ENCODE measurements around the gene SMC1B. TPM values are rescaled to one million over a fixed set of nuclear protein-coding genes. Genes with fewer than 3 reads are reported as not detected.
"Not testable (repeated sequence)": the region's sequence is repeated elsewhere in the genome, so short reads cannot be mapped to it uniquely, and the experiment has no call there.

SMC1B gene
- polyA plus RNA-seq, 2 of the 4 experiments (the other 2 are of a cell fraction), result 0.03 TPM; not detected in 1

- TF ChIP-seq USF2 (IDR thresholded peaks at IDR 0.05) (no peak), TP53 (CRISPR knock-in tag; IDR thresholded peaks at IDR 0.05) (no peak), RCOR1 (IDR thresholded peaks at IDR 0.05; ENCODE audit: low read depth, low read length) (no peak)
These were observed 117.9 kb downstream of the SMC1B start (continued) for GRCh38 chr22:45295492-45295891.

- 89% methylated on average over 6 of the region's 6 CpGs for WGBS (ENCODE audit: missing lambda C conversion rate)
- ATAC-seq, result not testable (repeated sequence)
These were observed 118.4 kb downstream of the SMC1B start for GRCh38 chr22:45295004-45295403.

More at GRCh38 chr22:45295004-45295403, 118.4 kb downstream of the SMC1B start:
- H3K4me3 ChIP-seq; POLR2A ChIA-PET; H3K27ac ChIP-seq; FAIRE-seq; H3K4me1 ChIP-seq; H3K4me2 ChIP-seq; H3K9me3 ChIP-seq; DNase-seq (ENCODE audit: low read depth in 1 of 2, low spot score in 1 of 2): not testable (repeated sequence)
- TF ChIP-seq ZFP36 (IDR thresholded peaks at IDR 0.05; ENCODE audit: borderline replicate concordance, partially characterized antibody), result peak; percentile 55
- CTCF ChIA-PET, result interaction anchor here (0.8 kb wide), 1 partner anchor 31 kb away, joined by 3 read pairs; no protein-coding TSS in a partner anchor

Other genes starting within 250 kb of the SMC1B start
- 16.7 and 21.1 TPM in 2 replicates for gene NUP50, start 249.7 kb downstream of the SMC1B start, polyA plus RNA-seq (2011; rRNA removed)
- gene NUP50, start 249.7 kb downstream of the SMC1B start, polyA plus RNA-seq (2017; fragmentation: RNase III; extraction: RNeasy Plus Mini Kit Qiagen cat#74134 plus additional on column Dnase treatment), result 24.4 to 25.3 TPM (median 25.0 TPM) in 3 replicates
- 47.7 and 56.0 TPM in 2 replicates for gene KIAA0930, start 172.7 kb downstream of the SMC1B start, polyA plus RNA-seq (2011; rRNA removed)
- gene KIAA0930, start 172.7 kb downstream of the SMC1B start, polyA plus RNA-seq (2017; fragmentation: RNase III; extraction: RNeasy Plus Mini Kit Qiagen cat#74134 plus additional on column Dnase treatment), result 51.7 to 60.0 TPM (median 58.1 TPM) in 3 replicates
- gene UPK3A, start 128.7 kb downstream of the SMC1B start, polyA plus RNA-seq (2011; rRNA removed), result not detected in 2 replicates
- gene UPK3A, start 128.7 kb downstream of the SMC1B start, polyA plus RNA-seq (2017; fragmentation: RNase III; extraction: RNeasy Plus Mini Kit Qiagen cat#74134 plus additional on column Dnase treatment), result not detected in 3 replicates
- 15.8 and 16.8 TPM in 2 replicates for gene FAM118A, start 103.7 kb downstream of the SMC1B start, polyA plus RNA-seq (2011; rRNA removed)
- 16.4 to 18.1 TPM (median 16.6 TPM) in 3 replicates for gene FAM118A, start 103.7 kb downstream of the SMC1B start, polyA plus RNA-seq (2017; fragmentation: RNase III; extraction: RNeasy Plus Mini Kit Qiagen cat#74134 plus additional on column Dnase treatment)
- 2.4 and 3.0 TPM in 2 replicates for gene RIBC2, start 94 bp upstream of the SMC1B start, polyA plus RNA-seq (2011; rRNA removed)
- gene RIBC2, start 94 bp upstream of the SMC1B start, polyA plus RNA-seq (2017; fragmentation: RNase III; extraction: RNeasy Plus Mini Kit Qiagen cat#74134 plus additional on column Dnase treatment), result 2.4 to 3.8 TPM (median 3.6 TPM) in 3 replicates
- 18.2 and 20.0 TPM in 2 replicates for gene FBLN1, start 89.3 kb upstream of the SMC1B start, polyA plus RNA-seq (2011; rRNA removed)
- gene FBLN1, start 89.3 kb upstream of the SMC1B start, polyA plus RNA-seq (2017; fragmentation: RNase III; extraction: RNeasy Plus Mini Kit Qiagen cat#74134 plus additional on column Dnase treatment), result 31.0 to 34.4 TPM (median 32.7 TPM) in 3 replicates

Data from A549 (cell line).